Measurements from ENCODE around the gene HIVEP3. TPM values are rescaled to one million over a fixed set of nuclear protein-coding genes. Genes with fewer than 3 reads are reported as not detected.

Gene HIVEP3
- total RNA-seq, 2 donors from 2014 or later = 2.3 to 12.8 TPM

- no peak overlapping the region for H3K4me3 ChIP-seq
- H3K4me1 ChIP-seq (ENCODE audit: control insufficient read depth in 1 of 2, low read depth in 2 of 2) = peaks cover 38 to 63% of the 10 kb centered on the region in 2 donors
- no peaks in the 10 kb centered on the region for H3K36me3 ChIP-seq
- no peak for TF ChIP-seq CTCF (IDR thresholded peaks at IDR 0.05)
- H3K9me3 ChIP-seq = no peaks in the 10 kb centered on the region
- ATAC-seq (ENCODE audit: insufficient number of reproducible peaks, low FRiP score, low read depth) = no peak
- no peaks in the 10 kb centered on the region for H3K27me3 ChIP-seq (replicated peaks; ENCODE audit: insufficient read depth)
- H3K27ac ChIP-seq = peak overlapping the region; percentile 84 to 87
- DNase-seq (ENCODE audit: low spot score) = no peak
Measured at GRCh38 chr1:41500781-41501518, 417.8 kb downstream of the HIVEP3 start.

GRCh38 chr1:41500378-41500777 lies 418.3 kb downstream of the HIVEP3 start:
- Histone ChIP-seq H3K36me3 (no peaks in the 10 kb centered on the region), H3K4me1 (ENCODE audit: control insufficient read depth in 1 of 2, low read depth in 2 of 2) (peaks cover 42 to 69% of the 10 kb centered on the region in 2 donors), H3K9me3 (no peaks in the 10 kb centered on the region), H3K27ac (peak overlapping the region; percentile 84 to 87), H3K4me3 (no peak overlapping the region), H3K27me3 (replicated peaks; ENCODE audit: insufficient read depth) (no peaks in the 10 kb centered on the region)
- DNase-seq (ENCODE audit: low spot score) (peak; percentile 47), ATAC-seq (ENCODE audit: insufficient number of reproducible peaks, low FRiP score, low read depth) (peak; percentile 62)
- no peak for TF ChIP-seq CTCF (IDR thresholded peaks at IDR 0.05)

- no peak for ATAC-seq (ENCODE audit: insufficient number of reproducible peaks, low FRiP score, low read depth)
- H3K36me3 ChIP-seq = no peaks in the 10 kb centered on the region
- H3K9me3 ChIP-seq = no peaks in the 10 kb centered on the region
- H3K4me1 ChIP-seq (ENCODE audit: control insufficient read depth in 1 of 2, low read depth in 2 of 2) = peaks cover 44 to 77% of the 10 kb centered on the region in 2 donors
- H3K27ac ChIP-seq = peak overlapping the region; percentile 84 to 87
- H3K4me3 ChIP-seq = no peak overlapping the region
- TF ChIP-seq CTCF (IDR thresholded peaks at IDR 0.05) = no peak
- DNase-seq (ENCODE audit: low spot score) = no peak
- no peaks in the 10 kb centered on the region for H3K27me3 ChIP-seq (replicated peaks; ENCODE audit: insufficient read depth)
Measured at GRCh38 chr1:41499591-41499990, 419.1 kb downstream of the HIVEP3 start.

GRCh38 chr1:41498804-41499203 lies 419.9 kb downstream of the HIVEP3 start:
- TF ChIP-seq CTCF (IDR thresholded peaks at IDR 0.05) = no peak
- Histone ChIP-seq H3K4me1 (ENCODE audit: control insufficient read depth in 1 of 2, low read depth in 2 of 2) (peaks cover 44 to 80% of the 10 kb centered on the region in 2 donors), H3K36me3 (no peaks in the 10 kb centered on the region), H3K27me3 (replicated peaks; ENCODE audit: insufficient read depth) (no peaks in the 10 kb centered on the region), H3K9me3 (no peaks in the 10 kb centered on the region), H3K4me3 (no peak overlapping the region), H3K27ac (peak overlapping the region; percentile 84 to 87)
- ATAC-seq (ENCODE audit: insufficient number of reproducible peaks, low FRiP score, low read depth) (no peak), DNase-seq (ENCODE audit: low spot score) (peak; percentile 48)

GRCh38 chr1:41498391-41498790 lies 420.3 kb downstream of the HIVEP3 start:
- no peak for TF ChIP-seq CTCF (IDR thresholded peaks at IDR 0.05)
- Histone ChIP-seq H3K4me1 (ENCODE audit: control insufficient read depth in 1 of 2, low read depth in 2 of 2) (peaks cover 44 to 80% of the 10 kb centered on the region in 2 donors), H3K27me3 (replicated peaks; ENCODE audit: insufficient read depth) (no peaks in the 10 kb centered on the region), H3K9me3 (no peaks in the 10 kb centered on the region), H3K36me3 (no peaks in the 10 kb centered on the region), H3K27ac (peak overlapping the region; percentile 84 to 87), H3K4me3 (no peak overlapping the region)
- ATAC-seq (ENCODE audit: insufficient number of reproducible peaks, low FRiP score, low read depth) = no peak
- no peak for DNase-seq (ENCODE audit: low spot score)
